Mesendoderm (in vitro differentiated cells): Measurements from ENCODE around the gene LRSAM1.
A peak's percentile ranks its signal among the peaks of the same experiment; 100 is the strongest.

Source experiments
- DNase-seq: peaks from one replicate; pipeline ENCODE4 v3.0.0; 2013
- H2AK5ac ChIP-seq: 2 replicates; pipeline ENCODE4 v1.6.1; 2013; ENCODE audit warnings: low read length, inconsistent platforms
- H2BK120ac ChIP-seq: 2 replicates; pipeline ENCODE4 v1.6.1; 2013; ENCODE audit warnings: low read depth, mild to moderate bottlenecking, low read length, moderate library complexity, mixed read lengths
- H2BK15ac ChIP-seq: replicated peaks from 2 replicates; pipeline ENCODE4 v1.6.1; 2013; ENCODE audit warnings: low read depth, mild to moderate bottlenecking, moderate library complexity
- H2BK5ac ChIP-seq: 2 replicates; pipeline ENCODE4 v1.6.1; 2013; ENCODE audit warnings: low read length, inconsistent platforms
- H3K18ac ChIP-seq: 2 replicates; pipeline ENCODE4 v1.6.1; 2013; ENCODE audit warnings: mild to moderate bottlenecking, low read length, mixed read lengths
- H3K23ac ChIP-seq: one replicate; pipeline ENCODE4 v1.6.1; 2013; ENCODE audit warnings: low read length
- H3K27ac ChIP-seq: 2 replicates; pipeline ENCODE4 v1.5.1; 2013; ENCODE audit warnings: low read depth, mild to moderate bottlenecking, inconsistent platforms, low read length, moderate library complexity
- H3K27me3 ChIP-seq: 2 replicates; pipeline ENCODE4 v1.6.1; 2013; ENCODE audit warnings: low read length, control low read depth, mild to moderate bottlenecking, inconsistent platforms; ENCODE audit not compliant: insufficient read depth, poor library complexity
- H3K36me3 ChIP-seq: 2 replicates; pipeline ENCODE4 v1.6.1; 2013; ENCODE audit warnings: low read length, inconsistent platforms; ENCODE audit not compliant: control insufficient read depth, insufficient read depth
- H3K4ac ChIP-seq: one replicate; pipeline ENCODE4 v1.6.1; 2013; ENCODE audit warnings: low read depth, mild to moderate bottlenecking, low read length, moderate library complexity
- H3K4me1 ChIP-seq: 2 replicates; pipeline ENCODE4 v1.6.1; 2013; ENCODE audit warnings: low read depth, low read length, inconsistent platforms; ENCODE audit not compliant: control insufficient read depth
- H3K4me2 ChIP-seq: 2 replicates; pipeline ENCODE4 v1.6.1; 2013; ENCODE audit warnings: low read length
- H3K4me3 ChIP-seq: 2 replicates; pipeline ENCODE4 v1.5.1; 2013; ENCODE audit warnings: mild to moderate bottlenecking, low read length
- H3K56ac ChIP-seq: one replicate; pipeline ENCODE4 v1.6.1; 2013; ENCODE audit warnings: low read length
- H3K79me1 ChIP-seq: 2 replicates; pipeline ENCODE4 v1.6.1; 2013; ENCODE audit warnings: low read length, inconsistent platforms
- H3K79me2 ChIP-seq: 2 replicates; pipeline ENCODE4 v1.6.1; 2013; ENCODE audit warnings: mild to moderate bottlenecking, low read length; ENCODE audit not compliant: control insufficient read depth, insufficient read depth
- H3K9ac ChIP-seq: 2 replicates; pipeline ENCODE4 v1.6.1; 2013; ENCODE audit warnings: low read length, inconsistent platforms
- H4K5ac ChIP-seq: one replicate; pipeline ENCODE4 v1.6.1; 2013; ENCODE audit warnings: low read length
- H4K8ac ChIP-seq: one replicate; pipeline ENCODE4 v1.6.1; 2013; ENCODE audit warnings: low read depth, mild to moderate bottlenecking, control low read depth, low read length, moderate library complexity
- WGBS: extraction: QIAGEN DNeasy Blood & Tissue Kit; methylation state at CpG from one replicate; pipeline ENCODE4 v1.1.7; 2013; ENCODE audit warnings: low lambda C conversion rate, missing lambda C conversion rate; ENCODE audit not compliant: insufficient coverage; ENCODE audit errors: extremely low coverage; 5-methylcytosine and 5-hydroxymethylcytosine counted together

The LRSAM1 gene

GRCh38 chr9:127541176-127541575 is 89.9 kb downstream of the LRSAM1 start:
- DNase-seq: no peak
- no peaks in the 10 kb centered on the region for H3K36me3 ChIP-seq
- H3K4me3 ChIP-seq: no peak overlapping the region
- no peaks in the 10 kb centered on the region for H3K27me3 ChIP-seq
- H3K9ac ChIP-seq: no peak overlapping the region
- H3K27ac ChIP-seq: no peak overlapping the region
- no peak overlapping the region for H3K56ac ChIP-seq
- no peak overlapping the region for H4K5ac ChIP-seq
- no peak overlapping the region for H3K23ac ChIP-seq
- H2BK120ac ChIP-seq: no peak overlapping the region
- H3K79me2 ChIP-seq: peaks cover 21% of the 10 kb centered on the region
- no peak overlapping the region for H3K4me2 ChIP-seq
- H2BK5ac ChIP-seq: no peak overlapping the region
- WGBS: no CpG with 5 or more reads among the region's 7 CpGs
- H3K4ac ChIP-seq: no peak overlapping the region
- H4K8ac ChIP-seq: no peak overlapping the region
- H3K79me1 ChIP-seq: peaks cover 33% of the 10 kb centered on the region
- H3K4me1 ChIP-seq: peaks cover 3% of the 10 kb centered on the region
- no peak overlapping the region for H3K18ac ChIP-seq
- no peak overlapping the region for H2AK5ac ChIP-seq
- H2BK15ac ChIP-seq: no peak overlapping the region

GRCh38 chr9:127541865-127542264 is 90.6 kb downstream of the LRSAM1 start:
- Histone ChIP-seq H3K4ac (no peak overlapping the region), H4K5ac (no peak overlapping the region), H3K36me3 (no peaks in the 10 kb centered on the region), H3K27me3 (no peaks in the 10 kb centered on the region), H3K79me2 (peaks cover 25% of the 10 kb centered on the region), H3K56ac (no peak overlapping the region), H3K4me3 (no peak overlapping the region), H2AK5ac (no peak overlapping the region), H3K4me1 (peaks cover 3% of the 10 kb centered on the region), H2BK15ac (no peak overlapping the region), H3K23ac (no peak overlapping the region), H2BK120ac (no peak overlapping the region), H3K9ac (no peak overlapping the region), H3K79me1 (peaks cover 38% of the 10 kb centered on the region), H3K18ac (no peak overlapping the region), H2BK5ac (no peak overlapping the region), H3K4me2 (no peak overlapping the region), H4K8ac (no peak overlapping the region), H3K27ac (no peak overlapping the region)
- no CpG with 5 or more reads among the region's 8 CpGs for WGBS
- no peak for DNase-seq

- Histone ChIP-seq H4K8ac (no peak overlapping the region), H3K18ac (no peak overlapping the region)
Observed at GRCh38 chr9:127543221-127543620, 91.9 kb downstream of the LRSAM1 start.

GRCh38 chr9:127543973-127544533 is 92.7 kb downstream of the LRSAM1 start:
- Histone ChIP-seq H2AK5ac (no peak overlapping the region), H3K56ac (no peak overlapping the region), H3K79me2 (peaks cover 30% of the 10 kb centered on the region), H3K9ac (no peak overlapping the region), H3K4me3 (no peak overlapping the region), H3K23ac (no peak overlapping the region), H3K27ac (no peak overlapping the region), H3K4me2 (no peak overlapping the region), H2BK5ac (no peak overlapping the region), H3K4me1 (peaks cover 3% of the 10 kb centered on the region), H3K18ac (no peak overlapping the region), H2BK15ac (no peak overlapping the region), H2BK120ac (no peak overlapping the region), H4K8ac (no peak overlapping the region), H3K36me3 (no peaks in the 10 kb centered on the region), H3K79me1 (peaks cover 47% of the 10 kb centered on the region), H3K4ac (no peak overlapping the region), H3K27me3 (no peaks in the 10 kb centered on the region), H4K5ac (no peak overlapping the region)
- no peak for DNase-seq
- no CpG with 5 or more reads among the region's 6 CpGs for WGBS

More at GRCh38 chr9:127543221-127543620, 91.9 kb downstream of the LRSAM1 start:
- H3K4me2 ChIP-seq: no peak overlapping the region
- no peak overlapping the region for H3K4ac ChIP-seq
- H3K79me1 ChIP-seq: peaks cover 45% of the 10 kb centered on the region
- H3K9ac ChIP-seq: no peak overlapping the region
- no peak overlapping the region for H3K56ac ChIP-seq
- peaks cover 29% of the 10 kb centered on the region for H3K79me2 ChIP-seq
- no peaks in the 10 kb centered on the region for H3K27me3 ChIP-seq
- H2BK15ac ChIP-seq: no peak overlapping the region
- H2BK5ac ChIP-seq: no peak overlapping the region
- no peak overlapping the region for H3K27ac ChIP-seq
- H3K4me1 ChIP-seq: peaks cover 3% of the 10 kb centered on the region
- WGBS: no CpG with 5 or more reads among the region's 8 CpGs
- no peak overlapping the region for H3K4me3 ChIP-seq
- DNase-seq: no peak
- H2BK120ac ChIP-seq: no peak overlapping the region
- H2AK5ac ChIP-seq: no peak overlapping the region
- H3K23ac ChIP-seq: no peak overlapping the region
- no peak overlapping the region for H4K5ac ChIP-seq
- no peaks in the 10 kb centered on the region for H3K36me3 ChIP-seq

GRCh38 chr9:127545196-127546124 is 94.2 kb downstream of the LRSAM1 start:
- WGBS: no CpG with 5 or more reads among the region's 25 CpGs
- peaks cover 3% of the 10 kb centered on the region for H3K4me1 ChIP-seq
- no peak overlapping the region for H3K4ac ChIP-seq
- H3K79me1 ChIP-seq: peaks cover 46% of the 10 kb centered on the region
- no peak overlapping the region for H3K27ac ChIP-seq
- H3K18ac ChIP-seq: no peak overlapping the region
- no peak overlapping the region for H4K8ac ChIP-seq
- H2AK5ac ChIP-seq: no peak overlapping the region
- no peak overlapping the region for H3K9ac ChIP-seq
- H2BK120ac ChIP-seq: no peak overlapping the region
- no peak overlapping the region for H2BK5ac ChIP-seq
- H3K23ac ChIP-seq: no peak overlapping the region
- no peaks in the 10 kb centered on the region for H3K27me3 ChIP-seq
- H4K5ac ChIP-seq: no peak overlapping the region
- H2BK15ac ChIP-seq: no peak overlapping the region
- no peak overlapping the region for H3K4me3 ChIP-seq
- no peak for DNase-seq
- H3K36me3 ChIP-seq: no peaks in the 10 kb centered on the region
- H3K56ac ChIP-seq: peak overlapping the region; percentile 17
- peaks cover 28% of the 10 kb centered on the region for H3K79me2 ChIP-seq
- H3K4me2 ChIP-seq: no peak overlapping the region
